ENCODE results near the gene LNP1.
"Not testable (repeated sequence)": the region's sequence is repeated elsewhere in the genome, so short reads cannot be mapped to it uniquely, and the experiment has no call there.

The LNP1 gene

GRCh38 chr3:100436951-100437350 is 35.6 kb downstream of the LNP1 start:
- Mint-ChIP-seq H3K27ac (no peak overlapping the region), H3K27me3 (no peaks in the 10 kb centered on the region), H3K36me3 (ENCODE audit: low read depth) (peaks cover 1% of the 10 kb centered on the region), H3K4me1 (ENCODE audit: low read depth) (peaks cover 8% of the 10 kb centered on the region), H3K9me3 (peaks cover 5% of the 10 kb centered on the region), H3K4me3 (no peak overlapping the region)
- DNase-seq = no peak

GRCh38 chr3:100437721-100438622 is 36.6 kb downstream of the LNP1 start:
- Mint-ChIP-seq H3K4me1 (ENCODE audit: low read depth) (peaks cover 8% of the 10 kb centered on the region), H3K36me3 (ENCODE audit: low read depth) (peaks cover 1% of the 10 kb centered on the region), H3K4me3 (no peak overlapping the region), H3K27me3 (no peaks in the 10 kb centered on the region), H3K27ac (no peak overlapping the region), H3K9me3 (peaks cover 5% of the 10 kb centered on the region)
- DNase-seq = no peak

GRCh38 chr3:100438623-100438974 is 37.3 kb downstream of the LNP1 start:
- peaks cover 5% of the 10 kb centered on the region for H3K9me3 Mint-ChIP-seq
- H3K4me1 Mint-ChIP-seq (ENCODE audit: low read depth) = peaks cover 8% of the 10 kb centered on the region
- DNase-seq = no peak
- peaks cover 1% of the 10 kb centered on the region for H3K36me3 Mint-ChIP-seq (ENCODE audit: low read depth)
- no peak overlapping the region for H3K27ac Mint-ChIP-seq
- H3K4me3 Mint-ChIP-seq = no peak overlapping the region
- H3K27me3 Mint-ChIP-seq = no peaks in the 10 kb centered on the region

GRCh38 chr3:100440895-100441294 is 39.6 kb downstream of the LNP1 start:
- H3K4me1 Mint-ChIP-seq (ENCODE audit: low read depth) = peaks cover 8% of the 10 kb centered on the region
- H3K36me3 Mint-ChIP-seq (ENCODE audit: low read depth) = no peaks in the 10 kb centered on the region
- no peaks in the 10 kb centered on the region for H3K9me3 Mint-ChIP-seq
- no peak overlapping the region for H3K27ac Mint-ChIP-seq
- no peak overlapping the region for H3K4me3 Mint-ChIP-seq
- H3K27me3 Mint-ChIP-seq = no peaks in the 10 kb centered on the region
- DNase-seq = no peak

DNA sequence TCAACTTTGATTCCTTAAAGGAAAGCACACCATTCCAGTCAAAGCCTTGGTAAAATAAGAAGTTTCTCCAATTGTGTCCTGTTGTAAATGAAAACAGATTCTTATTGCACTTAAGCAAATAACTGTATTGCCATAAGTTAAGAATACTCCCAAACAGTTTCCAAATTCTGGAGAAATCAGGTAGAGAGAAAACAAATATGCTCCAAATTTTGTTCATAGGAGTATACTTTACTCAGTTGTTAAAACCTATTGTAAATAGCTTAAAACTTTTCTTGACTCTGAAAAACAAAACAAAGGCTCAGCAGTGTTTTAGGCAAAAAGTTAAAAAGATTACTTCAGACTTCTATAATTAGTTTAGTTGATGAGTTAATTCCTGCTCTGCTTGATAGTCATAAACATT is 42.4 kb downstream of the LNP1 start:
- H3K4me1 Mint-ChIP-seq (ENCODE audit: low read depth) = peaks cover 8% of the 10 kb centered on the region
- no peaks in the 10 kb centered on the region for H3K27me3 Mint-ChIP-seq
- H3K27ac Mint-ChIP-seq = no peak overlapping the region
- peaks cover 3% of the 10 kb centered on the region for H3K9me3 Mint-ChIP-seq
- no peak for DNase-seq
- no peaks in the 10 kb centered on the region for H3K36me3 Mint-ChIP-seq (ENCODE audit: low read depth)
- H3K4me3 Mint-ChIP-seq = no peak overlapping the region

GRCh38 chr3:100447067-100447466 is 45.7 kb downstream of the LNP1 start:
- not testable (repeated sequence) for H3K4me1 Mint-ChIP-seq (ENCODE audit: low read depth); H3K27me3 Mint-ChIP-seq; DNase-seq; H3K36me3 Mint-ChIP-seq (ENCODE audit: low read depth); H3K9me3 Mint-ChIP-seq; H3K4me3 Mint-ChIP-seq; H3K27ac Mint-ChIP-seq

GRCh38 chr3:100448079-100448478 is 46.7 kb downstream of the LNP1 start:
- DNase-seq = no peak
- Mint-ChIP-seq H3K4me1 (ENCODE audit: low read depth) (no peaks in the 10 kb centered on the region), H3K36me3 (ENCODE audit: low read depth) (no peaks in the 10 kb centered on the region), H3K9me3 (peaks cover 3% of the 10 kb centered on the region), H3K4me3 (no peak overlapping the region), H3K27ac (no peak overlapping the region), H3K27me3 (no peaks in the 10 kb centered on the region)

- Mint-ChIP-seq H3K27ac (no peak overlapping the region), H3K9me3 (peaks cover 3% of the 10 kb centered on the region), H3K4me3 (no peak overlapping the region), H3K36me3 (ENCODE audit: low read depth) (no peaks in the 10 kb centered on the region), H3K27me3 (no peaks in the 10 kb centered on the region), H3K4me1 (ENCODE audit: low read depth) (no peaks in the 10 kb centered on the region)
- no peak for DNase-seq
These were observed 47.9 kb downstream of the LNP1 start for GRCh38 chr3:100449214-100449613.

DNA sequence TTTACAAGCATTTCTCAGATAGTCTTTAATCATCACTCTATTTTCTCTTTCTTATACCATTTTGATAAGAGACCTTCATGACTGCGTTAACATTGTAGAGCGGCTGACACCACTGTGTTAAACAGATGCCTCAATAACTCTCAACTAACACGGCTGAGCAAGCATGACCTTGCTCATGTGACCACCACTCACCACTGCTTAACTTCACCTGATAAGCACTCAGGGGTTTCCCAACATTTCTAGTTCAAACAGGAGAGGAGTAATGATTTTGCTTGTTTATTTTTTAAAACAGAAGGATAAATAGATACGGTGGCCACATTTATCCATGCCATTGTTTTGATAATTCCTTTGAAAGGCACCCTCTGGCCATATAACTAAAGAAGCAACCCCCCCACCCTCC is 53.3 kb downstream of the LNP1 start:
- H3K27me3 Mint-ChIP-seq = no peaks in the 10 kb centered on the region
- no peak overlapping the region for H3K27ac Mint-ChIP-seq
- no peaks in the 10 kb centered on the region for H3K36me3 Mint-ChIP-seq (ENCODE audit: low read depth)
- no peak overlapping the region for H3K4me3 Mint-ChIP-seq
- H3K9me3 Mint-ChIP-seq = no peaks in the 10 kb centered on the region
- peaks cover 3% of the 10 kb centered on the region for H3K4me1 Mint-ChIP-seq (ENCODE audit: low read depth)
- DNase-seq = no peak

DNA sequence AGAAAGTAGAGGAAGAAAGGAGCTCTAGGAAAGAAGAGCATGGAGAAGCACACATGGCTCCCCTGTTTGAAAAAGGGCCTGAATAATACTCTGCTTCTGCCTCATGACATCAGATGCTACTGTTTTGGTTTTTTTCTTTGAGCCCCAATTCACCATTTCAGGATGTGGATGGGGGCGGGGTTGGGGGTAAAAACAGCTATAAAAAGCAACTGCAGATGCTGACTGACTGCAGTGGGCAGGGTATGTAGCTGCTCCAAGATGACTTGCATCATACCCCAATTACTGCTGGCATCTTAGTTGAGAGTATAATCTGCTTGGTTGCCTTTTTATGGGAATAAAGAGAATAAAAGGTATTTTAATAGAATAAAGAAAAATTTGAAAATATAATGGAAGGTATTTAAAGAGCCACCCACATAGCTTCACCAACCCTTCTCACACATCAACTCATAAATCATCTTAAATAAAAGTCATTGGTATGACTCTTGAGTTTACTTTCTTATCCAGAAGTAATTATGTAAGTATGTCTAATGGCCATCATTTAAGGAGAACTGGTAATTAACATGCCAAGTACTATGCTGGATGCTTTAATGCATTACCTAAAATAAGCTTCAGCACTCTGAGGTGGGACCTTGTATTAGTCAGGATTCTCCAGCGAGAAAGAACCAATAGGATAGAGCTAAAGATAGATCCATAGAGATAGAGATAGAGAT is 54.7 kb downstream of the LNP1 start:
- Mint-ChIP-seq H3K4me1 (ENCODE audit: low read depth) (peaks cover 3% of the 10 kb centered on the region), H3K4me3 (no peak overlapping the region), H3K27me3 (no peaks in the 10 kb centered on the region), H3K27ac (no peak overlapping the region), H3K36me3 (ENCODE audit: low read depth) (no peaks in the 10 kb centered on the region), H3K9me3 (no peaks in the 10 kb centered on the region)
- no peak for DNase-seq

GRCh38 chr3:100456745-100457144 is 55.4 kb downstream of the LNP1 start:
- H3K4me3 Mint-ChIP-seq = no peak overlapping the region
- no peak overlapping the region for H3K27ac Mint-ChIP-seq
- DNase-seq = no peak
- peaks cover 3% of the 10 kb centered on the region for H3K4me1 Mint-ChIP-seq (ENCODE audit: low read depth)
- H3K9me3 Mint-ChIP-seq = no peaks in the 10 kb centered on the region
- H3K36me3 Mint-ChIP-seq (ENCODE audit: low read depth) = no peaks in the 10 kb centered on the region
- H3K27me3 Mint-ChIP-seq = no peaks in the 10 kb centered on the region

GRCh38 chr3:100457811-100458210 is 56.5 kb downstream of the LNP1 start:
- H3K27me3 Mint-ChIP-seq = no peaks in the 10 kb centered on the region
- H3K4me3 Mint-ChIP-seq = no peak overlapping the region
- no peaks in the 10 kb centered on the region for H3K9me3 Mint-ChIP-seq
- no peaks in the 10 kb centered on the region for H3K36me3 Mint-ChIP-seq (ENCODE audit: low read depth)
- H3K4me1 Mint-ChIP-seq (ENCODE audit: low read depth) = peaks cover 3% of the 10 kb centered on the region
- no peak for DNase-seq
- H3K27ac Mint-ChIP-seq = no peak overlapping the region

DNA sequence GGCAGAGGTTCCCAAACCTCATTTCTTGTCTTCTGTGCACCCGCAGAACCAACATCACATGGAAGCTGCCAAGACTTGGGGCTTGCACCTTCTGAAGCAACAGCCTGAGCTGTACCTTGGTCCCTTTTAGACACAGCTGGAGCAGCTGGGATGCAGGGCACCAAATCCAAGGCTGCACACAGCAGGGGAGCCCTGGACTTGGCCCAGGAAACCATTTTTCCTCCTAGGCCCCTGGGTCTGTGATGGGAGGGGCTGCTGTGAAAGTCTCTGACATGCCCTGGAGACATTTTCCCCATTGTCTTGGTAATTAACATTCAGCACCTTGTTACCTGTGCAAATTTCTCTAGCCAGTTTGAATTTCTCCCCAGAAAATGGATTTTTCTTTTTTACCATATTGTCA is 57.5 kb downstream of the LNP1 start:
- no peaks in the 10 kb centered on the region for H3K36me3 Mint-ChIP-seq (ENCODE audit: low read depth)
- no peak overlapping the region for H3K27ac Mint-ChIP-seq
- H3K4me3 Mint-ChIP-seq = no peak overlapping the region

GRCh38 chr3:100463002-100463401 is 61.7 kb downstream of the LNP1 start:
- Mint-ChIP-seq H3K27me3 (no peaks in the 10 kb centered on the region), H3K27ac (no peak overlapping the region), H3K36me3 (ENCODE audit: low read depth) (no peaks in the 10 kb centered on the region), H3K4me3 (no peak overlapping the region), H3K9me3 (peaks cover 2% of the 10 kb centered on the region), H3K4me1 (ENCODE audit: low read depth) (peaks cover 7% of the 10 kb centered on the region)
- DNase-seq = no peak

More for the DNA sequence above, 57.5 kb downstream of the LNP1 start:
- Mint-ChIP-seq H3K27me3 (no peaks in the 10 kb centered on the region), H3K4me1 (ENCODE audit: low read depth) (peaks cover 3% of the 10 kb centered on the region), H3K9me3 (no peaks in the 10 kb centered on the region)
- no peak for DNase-seq

DNA sequence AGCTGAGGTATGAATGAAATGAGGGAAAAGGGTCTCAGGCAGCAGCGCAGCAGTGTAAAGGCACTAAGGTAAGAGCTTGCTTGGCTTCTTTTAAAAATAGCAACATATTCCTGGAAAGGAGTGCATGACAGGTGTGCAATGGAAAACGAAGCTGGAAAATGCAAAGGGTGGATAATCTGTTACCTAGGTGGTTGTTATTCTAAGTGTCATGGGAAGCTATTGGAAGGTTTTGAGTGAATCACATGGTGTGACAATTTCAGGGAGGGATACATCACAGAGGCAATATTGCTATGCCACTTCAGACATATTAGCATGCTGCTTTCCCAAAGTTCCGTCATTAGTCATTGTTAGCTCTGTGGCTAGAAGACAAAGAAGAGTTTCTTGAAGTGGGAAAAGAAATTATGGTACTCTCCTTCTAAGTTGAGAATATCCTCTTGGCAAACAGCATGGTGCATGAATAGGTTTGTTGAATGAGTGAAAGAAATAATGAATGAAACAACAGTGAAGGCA is 62.4 kb downstream of the LNP1 start:
- H3K36me3 Mint-ChIP-seq (ENCODE audit: low read depth) = no peaks in the 10 kb centered on the region
- no peak overlapping the region for H3K27ac Mint-ChIP-seq
- H3K4me3 Mint-ChIP-seq = no peak overlapping the region
- no peak for DNase-seq
- peaks cover 7% of the 10 kb centered on the region for H3K4me1 Mint-ChIP-seq (ENCODE audit: low read depth)
- H3K9me3 Mint-ChIP-seq = peaks cover 4% of the 10 kb centered on the region
- H3K27me3 Mint-ChIP-seq = no peaks in the 10 kb centered on the region

All from activated T-cell treated with anti-CD3 and anti-CD28 coated beads, Interleukin-2, amount 50 U/mL, for 24 hours (primary cell).